ENCODE data around the gene SLC25A41. TPM values are rescaled to one million over a fixed set of nuclear protein-coding genes. Genes with fewer than 3 reads are reported as not detected.

SLC25A41 gene
- total and polyA plus RNA-seq, 9 of the 15 experiments (the other 6 are each of a cell fraction or from before 2014, with no cell fraction given) = 0.08 to 4.2 (median 1.6) TPM

- TF ChIP-seq AFF1 (IDR thresholded peaks at IDR 0.05; ENCODE audit: low read depth in 1 of 2, partially characterized antibody in 2 of 2) (no peak), TOE1 (IDR thresholded peaks at IDR 0.05; ENCODE audit: borderline replicate concordance) (peak; percentile 86), TOE1 (CRISPR knock-in tag; IDR thresholded peaks at IDR 0.05; ENCODE audit: borderline replicate concordance, low read depth) (no peak), BACH1 (tag; IDR thresholded peaks at IDR 0.05) (no peak), ZBTB8A (IDR thresholded peaks at IDR 0.05; ENCODE audit: partially characterized antibody) (no peak), HNRNPLL (IDR thresholded peaks at IDR 0.05; ENCODE audit: low read depth, low read length, poor library complexity, severe bottlenecking) (no peak), PTTG1 (tag; IDR thresholded peaks at IDR 0.05; ENCODE audit: low read depth) (no peak), TSHZ1 (CRISPR knock-in tag; IDR thresholded peaks at IDR 0.05) (no peak), RAD51 (IDR thresholded peaks at IDR 0.05; ENCODE audit: borderline replicate concordance, low read depth) (peak; percentile 87), ZNF174 (CRISPR knock-in tag; IDR thresholded peaks at IDR 0.05) (no peak), SNAPC5 (CRISPR knock-in tag; IDR thresholded peaks at IDR 0.05) (no peak), TEAD4 (IDR thresholded peaks at IDR 0.05; ENCODE audit: low read length) (no peak), TEAD4 (CRISPR knock-in tag; IDR thresholded peaks at IDR 0.05; ENCODE audit: borderline replicate concordance) (no peak), CHAMP1 (IDR thresholded peaks at IDR 0.05) (no peak), ZNF124 (CRISPR knock-in tag; IDR thresholded peaks at IDR 0.05) (no peak), USF1 (CRISPR knock-in tag; IDR thresholded peaks at IDR 0.05) (peak; percentile 91)
Observed at GRCh38 chr19:6464070-6464873, 30.7 kb upstream of the SLC25A41 start, which contains the start of gene CRB3 (continued).
